ENCODE results near the gene SHD.
"Not testable (repeated sequence)": the region's sequence is repeated elsewhere in the genome, so short reads cannot be mapped to it uniquely, and the experiment has no call there.

Gene SHD

GRCh38 chr19:4279530-4280422, 710 bp downstream of the SHD start:
- no peak overlapping the region for H2AFZ ChIP-seq (ENCODE audit: low read depth)
- H4K20me1 ChIP-seq (ENCODE audit: insufficient read depth) = no peaks in the 10 kb centered on the region
- no peaks in the 10 kb centered on the region for H3K36me3 ChIP-seq (ENCODE audit: insufficient read depth)
- H3K4me1 ChIP-seq (ENCODE audit: low read depth, poor library complexity, severe bottlenecking) = no peaks in the 10 kb centered on the region
- H3K27me3 ChIP-seq (ENCODE audit: insufficient read depth, low read depth) = peaks cover 67% of the 10 kb centered on the region
- H3K79me2 ChIP-seq (ENCODE audit: insufficient read depth, low read depth) = no peaks in the 10 kb centered on the region
- no peak overlapping the region for H3K27ac ChIP-seq
- no peak overlapping the region for H3K4me3 ChIP-seq (IDR thresholded peaks at IDR 0.05; ENCODE audit: insufficient read depth, low read depth, low read length)
- TF ChIP-seq CTCF (conservative IDR thresholded peaks at IDR 0.05; ENCODE audit: low read depth, low read length) = no peak
- H3K4me2 ChIP-seq = no peak overlapping the region
- H3K9ac ChIP-seq = no peak overlapping the region

- no peak for TF ChIP-seq CTCF (conservative IDR thresholded peaks at IDR 0.05; ENCODE audit: low read depth, low read length)
- H3K79me2 ChIP-seq (ENCODE audit: insufficient read depth, low read depth) = no peaks in the 10 kb centered on the region
- H3K4me2 ChIP-seq = no peak overlapping the region
- H3K27me3 ChIP-seq (ENCODE audit: insufficient read depth, low read depth) = peaks cover 81% of the 10 kb centered on the region
- no peak overlapping the region for H3K27ac ChIP-seq
- no peaks in the 10 kb centered on the region for H3K36me3 ChIP-seq (ENCODE audit: insufficient read depth)
- H3K9ac ChIP-seq = no peak overlapping the region
- no peak overlapping the region for H3K4me3 ChIP-seq (IDR thresholded peaks at IDR 0.05; ENCODE audit: insufficient read depth, low read depth, low read length)
- H2AFZ ChIP-seq (ENCODE audit: low read depth) = no peak overlapping the region
- no peaks in the 10 kb centered on the region for H4K20me1 ChIP-seq (ENCODE audit: insufficient read depth)
- no peaks in the 10 kb centered on the region for H3K4me1 ChIP-seq (ENCODE audit: low read depth, poor library complexity, severe bottlenecking)
Measured at GRCh38 chr19:4284176-4284958, 5.3 kb downstream of the SHD start.

- H3K4me3 ChIP-seq (IDR thresholded peaks at IDR 0.05; ENCODE audit: insufficient read depth, low read depth, low read length) = no peak overlapping the region
- H3K9ac ChIP-seq = no peak overlapping the region
- H4K20me1 ChIP-seq (ENCODE audit: insufficient read depth) = no peaks in the 10 kb centered on the region
- no peak overlapping the region for H2AFZ ChIP-seq (ENCODE audit: low read depth)
- H3K36me3 ChIP-seq (ENCODE audit: insufficient read depth) = no peaks in the 10 kb centered on the region
- peaks cover 79% of the 10 kb centered on the region for H3K27me3 ChIP-seq (ENCODE audit: insufficient read depth, low read depth)
- H3K27ac ChIP-seq = no peak overlapping the region
- H3K79me2 ChIP-seq (ENCODE audit: insufficient read depth, low read depth) = no peaks in the 10 kb centered on the region
- no peak for TF ChIP-seq CTCF (conservative IDR thresholded peaks at IDR 0.05; ENCODE audit: low read depth, low read length)
- H3K4me1 ChIP-seq (ENCODE audit: low read depth, poor library complexity, severe bottlenecking) = no peaks in the 10 kb centered on the region
- H3K4me2 ChIP-seq = no peak overlapping the region
Measured at GRCh38 chr19:4284974-4285373, 5.9 kb downstream of the SHD start.

- not testable (repeated sequence) for H3K9ac ChIP-seq; H3K36me3 ChIP-seq (ENCODE audit: insufficient read depth); H3K4me2 ChIP-seq; H2AFZ ChIP-seq (ENCODE audit: low read depth); H3K4me3 ChIP-seq (IDR thresholded peaks at IDR 0.05; ENCODE audit: insufficient read depth, low read depth, low read length); H4K20me1 ChIP-seq (ENCODE audit: insufficient read depth); H3K79me2 ChIP-seq (ENCODE audit: insufficient read depth, low read depth); H3K4me1 ChIP-seq (ENCODE audit: low read depth, poor library complexity, severe bottlenecking); H3K27ac ChIP-seq
- peaks cover 76% of the 10 kb centered on the region for H3K27me3 ChIP-seq (ENCODE audit: insufficient read depth, low read depth)
Measured at GRCh38 chr19:4286141-4286540, 7.1 kb downstream of the SHD start.

Measured in KMS-11 (cell line).